ENCODE measurements around the gene CNTNAP2.

Gene CNTNAP2

GRCh38 chr7:146424084-146424483 is 307.5 kb downstream of the CNTNAP2 start:
- no peak for DNase-seq (ENCODE audit: low read depth)

- no peak for DNase-seq (ENCODE audit: low read depth)
Observed at GRCh38 chr7:146433501-146433900, 316.9 kb downstream of the CNTNAP2 start.

DNA sequence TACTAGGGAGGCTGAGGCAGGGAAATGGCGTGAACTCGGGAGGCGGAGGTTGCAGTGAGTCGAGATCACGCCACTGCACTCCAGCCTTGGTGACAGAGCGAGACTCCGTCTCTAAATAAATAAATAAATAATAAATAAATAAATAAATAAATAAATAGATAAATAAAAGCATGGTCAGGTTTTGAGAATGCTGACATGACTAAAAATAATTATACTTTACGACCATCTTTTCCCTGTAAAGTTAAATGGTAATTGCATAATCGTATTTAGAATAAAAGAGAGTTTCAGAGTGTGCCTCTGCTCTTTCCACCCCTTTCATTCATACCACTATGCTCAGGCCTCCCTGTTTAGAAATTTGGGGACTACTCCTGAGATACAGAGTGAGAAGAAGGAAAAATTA is 326.5 kb downstream of the CNTNAP2 start:
- no peak for DNase-seq (ENCODE audit: low read depth)

GRCh38 chr7:146449625-146450024 is 333.0 kb downstream of the CNTNAP2 start:
- DNase-seq (ENCODE audit: low read depth) = no peak

- DNase-seq (ENCODE audit: low read depth) = no peak
Observed at GRCh38 chr7:146455091-146455655, 338.6 kb downstream of the CNTNAP2 start.

GRCh38 chr7:146479040-146479439 is 362.4 kb downstream of the CNTNAP2 start:
- DNase-seq (ENCODE audit: low read depth) = no peak

GRCh38 chr7:146486519-146486918 is 369.9 kb downstream of the CNTNAP2 start:
- no peak for DNase-seq (ENCODE audit: low read depth)

DNA sequence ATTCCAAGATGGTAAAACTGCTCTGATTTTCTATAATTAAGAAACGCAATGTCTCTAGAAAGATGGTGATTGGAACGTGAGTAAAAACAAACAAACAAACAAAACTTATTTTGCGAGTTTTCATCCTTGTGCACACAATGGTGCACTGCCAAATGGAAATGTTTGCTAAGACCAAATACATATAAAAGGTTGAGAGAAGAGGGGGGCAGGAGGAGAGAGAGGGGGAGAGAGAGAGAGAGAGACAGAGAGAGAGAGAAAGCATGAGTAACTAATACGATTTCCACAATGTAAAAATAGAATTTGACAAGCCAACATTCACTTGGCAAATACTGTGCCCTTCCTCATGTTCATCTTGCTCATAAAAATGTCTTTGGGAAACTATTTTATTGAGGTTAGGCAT is 375.4 kb downstream of the CNTNAP2 start:
- DNase-seq (ENCODE audit: low read depth) = no peak

- DNase-seq (ENCODE audit: low read depth) = no peak
Observed at GRCh38 chr7:146494952-146495596, 378.5 kb downstream of the CNTNAP2 start.

- DNase-seq (ENCODE audit: low read depth) = no peak
Observed at GRCh38 chr7:146496657-146497056, 380.1 kb downstream of the CNTNAP2 start.

DNA sequence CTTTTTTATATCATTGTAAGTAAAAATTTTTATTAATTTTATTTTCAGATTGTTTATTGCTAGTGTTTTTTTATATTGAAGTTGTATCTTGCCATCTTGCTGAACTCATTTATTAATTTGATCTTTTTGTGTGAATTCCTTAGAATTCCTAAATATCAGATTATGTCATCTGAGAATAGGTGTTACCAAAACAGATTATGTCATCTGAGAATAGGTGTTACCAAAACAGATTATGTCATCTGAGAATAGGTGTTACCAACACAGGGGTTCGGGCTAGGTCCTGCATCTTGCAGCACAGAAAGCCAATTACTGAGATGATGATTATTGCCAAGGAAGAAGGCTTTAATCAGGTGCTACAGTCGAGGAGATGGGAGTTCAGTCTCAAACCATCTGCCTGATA is 383.4 kb downstream of the CNTNAP2 start:
- no peak for DNase-seq (ENCODE audit: low read depth)

DNA sequence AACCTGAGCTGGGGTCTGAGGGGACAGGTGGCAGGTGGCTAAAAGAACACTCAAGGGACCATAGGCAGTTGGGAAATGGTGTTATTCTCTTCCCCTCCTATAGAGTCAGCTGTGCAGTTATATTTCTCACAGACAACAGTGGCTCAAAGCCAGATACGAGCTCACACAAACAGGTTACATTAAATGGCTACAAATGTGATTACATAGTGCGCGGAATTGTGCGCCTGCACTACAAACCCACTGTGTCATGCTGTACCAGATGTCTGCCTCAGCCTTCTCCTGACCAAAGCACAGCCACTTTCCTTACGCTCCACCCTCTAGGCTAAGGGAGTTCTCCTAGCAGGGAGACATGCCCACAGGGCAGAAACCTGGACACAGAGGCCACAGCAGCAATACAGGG is 387.2 kb downstream of the CNTNAP2 start:
- DNase-seq (ENCODE audit: low read depth) = no peak

- no peak for DNase-seq (ENCODE audit: low read depth)
Observed at GRCh38 chr7:146510088-146510680, 393.6 kb downstream of the CNTNAP2 start.

- DNase-seq (ENCODE audit: low read depth) = no peak
Observed at GRCh38 chr7:146514304-146514703, 397.7 kb downstream of the CNTNAP2 start.

DNA sequence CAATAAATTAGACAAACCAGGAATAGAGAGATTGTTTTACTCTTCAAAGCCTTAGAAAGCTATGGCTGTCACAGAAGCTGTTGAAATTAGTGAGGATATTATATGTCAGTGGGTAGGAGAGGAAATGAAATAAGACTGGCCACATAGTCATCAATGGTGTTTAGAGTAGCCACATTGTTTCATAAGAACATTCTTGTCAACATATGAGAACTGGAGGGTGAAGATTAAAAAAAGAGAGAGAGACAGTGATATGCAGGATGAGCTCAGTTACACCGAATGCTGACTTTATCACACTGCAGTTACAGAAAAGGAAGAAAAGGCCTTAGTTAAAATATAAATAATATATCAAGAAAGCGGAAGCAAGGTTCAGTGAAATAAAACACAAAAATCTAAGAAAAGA is 412.0 kb downstream of the CNTNAP2 start:
- DNase-seq (ENCODE audit: low read depth) = no peak

- no peak for DNase-seq (ENCODE audit: low read depth)
Observed at GRCh38 chr7:146539836-146540235, 423.2 kb downstream of the CNTNAP2 start.

- DNase-seq (ENCODE audit: low read depth) = no peak
Observed at GRCh38 chr7:146542101-146542500, 425.5 kb downstream of the CNTNAP2 start.

GRCh38 chr7:146544748-146545147 is 428.1 kb downstream of the CNTNAP2 start:
- no peak for DNase-seq (ENCODE audit: low read depth)

- no peak for DNase-seq (ENCODE audit: low read depth)
Observed at GRCh38 chr7:146548816-146549215, 432.2 kb downstream of the CNTNAP2 start.

GRCh38 chr7:146554556-146554955 is 438.0 kb downstream of the CNTNAP2 start:
- no peak for DNase-seq (ENCODE audit: low read depth)

- DNase-seq (ENCODE audit: low read depth) = no peak
Observed at GRCh38 chr7:146557971-146558469, 441.4 kb downstream of the CNTNAP2 start.

DNA sequence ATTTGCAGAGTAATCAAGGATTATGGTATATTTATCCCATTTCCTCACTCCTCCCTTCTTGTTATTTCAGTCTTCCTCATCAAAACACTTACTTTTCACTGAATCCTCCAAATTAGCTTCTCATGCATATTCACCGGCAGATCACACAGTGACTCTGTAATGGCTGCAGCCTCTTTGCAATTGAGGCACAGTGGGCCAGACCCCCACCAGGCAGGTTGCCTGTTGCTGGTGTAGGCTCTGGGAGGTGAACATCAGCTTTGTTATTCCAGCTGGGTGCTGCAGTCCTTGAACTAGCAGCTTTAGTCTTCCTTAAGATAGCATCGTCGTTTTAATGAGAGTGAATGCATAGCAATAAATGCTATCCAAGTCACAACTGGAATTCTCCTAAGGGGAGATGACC is 449.3 kb downstream of the CNTNAP2 start:
- no peak for DNase-seq (ENCODE audit: low read depth)

GRCh38 chr7:146575903-146576302 is 459.3 kb downstream of the CNTNAP2 start:
- no peak for DNase-seq (ENCODE audit: low read depth)

DNA sequence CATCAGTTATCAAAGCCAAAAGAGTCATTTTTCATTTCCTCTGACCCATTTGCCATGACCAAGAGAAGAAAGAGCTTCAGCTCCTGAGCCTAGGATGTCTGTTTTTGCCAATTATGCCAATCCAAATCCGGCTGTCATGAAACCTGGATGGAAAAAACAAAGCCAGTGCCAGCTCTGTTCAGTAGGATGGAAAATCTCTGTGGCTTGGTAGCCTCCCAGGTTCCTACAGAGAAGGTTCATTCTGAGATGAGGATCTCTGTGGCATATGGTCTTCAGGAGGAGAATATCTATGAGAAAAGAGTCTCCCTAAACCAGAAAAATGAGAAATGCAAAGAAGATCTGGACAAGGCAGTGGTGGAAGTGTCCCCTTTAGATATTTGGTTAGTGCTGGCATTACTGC is 475.4 kb downstream of the CNTNAP2 start:
- DNase-seq (ENCODE audit: low read depth) = no peak
